Eye (tissue), 1 donor: Measurements from ENCODE around the gene CLDN9.

Source experiments
- DNase-seq: peaks from one replicate; pipeline ENCODE4 v3.0.0-alpha.2; 2015

CLDN9 gene

DNA sequence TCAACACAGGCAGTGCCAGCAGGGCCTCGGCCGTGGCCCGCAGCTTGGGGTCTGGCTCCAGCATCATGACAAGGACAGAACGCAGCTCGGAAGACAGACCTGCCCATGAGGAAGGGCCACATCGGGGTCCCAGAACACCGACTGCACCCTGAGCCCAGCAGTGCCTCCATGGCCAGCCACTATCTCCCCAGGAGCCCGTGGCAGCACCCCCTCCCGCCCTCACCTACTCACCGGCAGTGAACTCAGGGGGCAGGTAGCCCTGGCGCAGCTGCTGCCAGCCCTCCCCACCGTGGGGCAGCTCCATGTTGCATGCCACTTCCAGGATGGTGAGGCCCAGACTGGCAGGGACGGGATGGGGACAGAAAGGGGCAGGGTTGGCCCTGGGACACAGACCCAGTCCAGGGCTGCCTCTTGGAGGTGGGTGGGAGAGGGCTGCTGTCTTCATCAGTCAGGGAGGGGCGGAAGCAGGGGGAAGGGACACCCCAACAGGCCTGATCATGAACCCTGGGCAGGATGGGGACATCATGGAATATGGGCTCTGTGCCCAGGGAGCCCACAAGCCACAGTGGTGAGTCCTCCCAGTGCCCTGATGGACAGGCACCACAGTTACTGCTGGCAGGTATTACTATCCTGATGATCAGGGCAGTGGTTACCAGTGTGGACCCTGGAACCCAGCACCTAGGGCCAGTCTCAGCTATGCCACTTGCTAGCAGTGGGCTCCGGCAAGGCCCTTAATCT lies 38.2 kb upstream of the CLDN9 start:
- no peak for DNase-seq

DNA sequence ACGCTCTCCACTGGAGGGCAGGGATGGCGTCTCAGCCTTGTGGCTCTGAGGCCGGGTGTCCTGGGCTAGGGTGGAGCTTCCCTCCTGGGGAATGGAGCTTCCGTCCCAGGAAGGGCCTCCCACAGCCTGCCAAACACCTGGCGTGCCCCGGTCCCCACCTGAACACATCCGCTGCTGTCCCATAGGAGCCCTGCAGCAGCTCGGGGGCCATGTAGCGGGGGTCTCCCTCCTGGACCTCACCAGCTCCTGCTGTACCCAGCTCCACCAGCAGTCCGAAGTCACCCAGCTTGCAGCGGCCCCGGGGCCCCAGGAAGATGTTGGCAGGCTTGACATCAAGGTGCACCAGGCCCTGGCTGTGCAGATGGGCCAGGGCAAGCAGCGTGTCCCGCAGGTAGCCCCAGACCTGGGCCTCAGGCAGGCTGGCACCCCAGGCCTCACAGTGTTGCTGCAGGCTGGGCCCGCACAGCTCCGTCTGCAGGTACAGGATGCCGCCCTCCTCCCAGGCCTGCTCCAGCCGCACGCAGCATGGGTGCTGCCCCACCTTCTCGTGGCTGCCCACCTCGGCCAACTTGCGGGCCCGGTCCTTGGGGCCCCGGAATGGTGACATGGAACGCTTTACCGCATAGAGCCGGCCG lies 37.4 kb upstream of the CLDN9 start:
- no peak for DNase-seq

DNA sequence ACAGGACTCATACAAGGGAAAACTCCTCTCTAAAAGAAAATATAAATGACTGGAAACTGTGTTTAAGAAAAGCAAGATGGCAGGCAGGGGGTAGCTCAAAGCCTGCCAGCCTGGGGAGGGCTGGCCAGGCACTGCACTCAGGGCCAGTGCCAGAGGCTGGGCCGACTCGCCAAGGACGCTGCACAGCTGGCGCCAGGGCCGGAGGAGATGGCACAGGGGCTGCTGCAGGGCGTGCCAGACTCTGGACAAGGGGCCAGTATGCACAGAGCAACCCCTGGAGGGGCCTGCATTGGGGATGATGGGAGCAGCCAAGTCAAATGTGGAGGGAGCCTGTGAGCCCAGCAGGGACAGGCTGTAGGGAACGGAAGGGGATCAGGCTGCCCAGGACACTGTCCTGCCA lies 36.5 kb upstream of the CLDN9 start:
- no peak for DNase-seq

DNA sequence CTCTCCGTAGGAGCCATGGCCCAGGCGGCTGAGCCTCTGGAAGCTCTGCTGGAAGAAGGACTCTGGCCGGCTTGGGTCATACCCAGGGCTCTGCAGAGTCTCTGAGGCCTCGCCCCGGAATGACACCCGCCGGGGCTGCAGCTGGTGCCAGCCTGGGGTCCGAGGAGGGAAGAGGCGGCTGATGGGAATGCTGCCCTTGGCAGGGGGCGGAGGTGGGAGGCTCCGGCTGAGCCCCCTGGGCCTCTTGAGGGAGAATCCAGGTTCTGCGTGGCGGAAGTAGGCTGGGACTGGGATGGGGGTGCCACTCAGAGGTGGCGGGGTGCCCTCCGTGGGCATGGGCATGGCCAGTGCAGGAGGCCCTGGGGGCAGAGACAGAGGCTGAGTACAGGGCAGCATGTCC lies 36.0 kb upstream of the CLDN9 start:
- DNase-seq = no peak

DNA sequence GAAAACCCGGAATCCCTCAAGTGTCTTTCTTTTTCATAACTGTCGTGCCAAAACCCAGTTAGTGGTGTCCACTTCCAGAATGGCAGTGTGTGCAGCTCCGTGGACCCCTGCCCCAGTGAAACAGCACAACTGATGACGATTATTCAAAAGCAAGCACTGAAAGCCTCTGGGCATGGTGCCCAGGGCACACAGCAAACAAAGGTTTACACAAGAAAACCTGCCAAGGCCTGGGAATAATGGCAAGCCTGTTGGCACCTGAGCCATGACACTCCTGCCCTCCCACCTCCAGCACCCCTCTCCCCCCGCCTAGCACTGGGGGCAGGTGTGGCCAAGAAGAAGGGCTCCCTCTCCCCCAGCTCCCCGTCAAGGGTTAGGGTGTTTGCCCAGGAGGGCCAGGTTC lies 35.3 kb upstream of the CLDN9 start:
- no peak for DNase-seq

DNA sequence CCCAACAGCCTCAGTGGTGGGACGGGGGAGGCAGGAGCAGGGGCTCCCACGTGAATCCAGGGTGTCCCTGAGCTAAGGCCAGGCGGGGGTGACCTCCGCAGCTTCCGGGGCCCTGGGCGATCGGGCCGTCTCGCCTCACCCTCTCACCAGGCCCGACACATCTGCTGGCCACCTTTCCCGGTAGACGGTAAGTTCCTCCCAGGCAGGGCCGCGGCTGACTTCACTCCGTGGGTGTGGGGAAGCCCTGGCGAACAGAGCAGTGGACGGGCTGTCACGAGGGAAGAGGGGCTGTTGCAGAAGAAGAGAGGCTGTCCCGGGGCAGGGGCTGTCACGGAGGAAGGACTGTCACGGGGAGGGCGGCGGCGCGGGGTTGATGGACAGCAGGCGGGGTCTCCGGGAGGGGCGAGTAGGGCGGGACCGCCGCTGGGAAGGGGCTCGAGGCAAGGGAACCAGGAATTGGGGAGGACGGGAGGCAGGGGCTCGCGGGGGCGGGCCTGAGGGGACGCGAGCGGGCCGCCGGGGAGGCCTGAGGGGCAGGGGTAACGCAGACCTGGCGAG lies 33.0 kb upstream of the CLDN9 start:
- no peak for DNase-seq

DNA sequence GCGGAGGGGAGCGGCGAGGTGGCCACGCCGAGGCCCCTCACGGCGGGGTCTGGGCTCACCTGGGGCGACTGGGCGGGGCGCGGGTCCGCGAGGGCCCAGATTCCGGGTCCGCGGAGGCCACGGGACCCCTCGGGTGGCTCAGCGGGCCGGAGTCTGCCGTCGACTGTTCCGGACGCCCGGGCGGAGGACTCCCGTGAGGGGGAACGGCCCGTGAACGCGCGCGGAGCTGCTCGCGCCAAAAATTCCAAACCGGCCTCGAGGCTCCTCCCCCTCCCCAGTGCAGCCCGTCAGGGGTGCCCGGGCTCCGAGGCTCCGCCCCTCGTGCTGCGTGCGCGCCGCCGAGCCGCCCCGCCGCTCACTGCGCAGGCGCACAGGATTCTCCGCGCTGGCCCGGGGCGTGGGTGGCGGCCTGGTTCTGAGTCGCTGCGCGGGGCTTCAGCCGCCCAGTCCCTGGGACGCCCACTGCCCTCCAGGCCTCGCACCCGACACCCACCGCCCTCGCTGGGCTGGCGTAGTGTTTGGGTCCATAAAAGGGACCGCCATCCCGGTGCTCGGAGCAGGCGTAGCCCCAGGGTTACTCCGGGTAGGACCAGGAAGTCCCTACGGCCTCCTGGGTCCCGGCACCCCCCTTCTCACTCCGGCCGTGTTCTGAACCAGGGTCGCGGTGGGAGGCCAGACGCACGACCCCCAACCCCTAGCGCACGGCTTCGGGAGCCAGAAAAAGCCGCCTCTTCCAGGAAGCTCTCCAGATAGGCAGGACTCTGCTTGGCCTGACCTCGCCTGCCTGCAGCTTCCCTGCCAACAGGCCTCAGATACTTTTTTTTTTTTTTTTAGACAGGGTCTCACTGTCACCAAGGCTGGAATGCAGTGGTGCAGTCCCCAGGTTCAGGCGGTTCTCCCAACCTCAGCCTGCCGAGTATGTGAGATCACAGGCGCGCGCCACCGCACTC lies 32.2 kb upstream of the CLDN9 start, which contains the start of gene PKMYT1:
Gene PKMYT1, minus strand, starts transcription at position 220 of the 950 bp plus-strand sequence. CDS start 789 bp downstream, outside the sequence.
- peak; percentile 95 for DNase-seq

DNA sequence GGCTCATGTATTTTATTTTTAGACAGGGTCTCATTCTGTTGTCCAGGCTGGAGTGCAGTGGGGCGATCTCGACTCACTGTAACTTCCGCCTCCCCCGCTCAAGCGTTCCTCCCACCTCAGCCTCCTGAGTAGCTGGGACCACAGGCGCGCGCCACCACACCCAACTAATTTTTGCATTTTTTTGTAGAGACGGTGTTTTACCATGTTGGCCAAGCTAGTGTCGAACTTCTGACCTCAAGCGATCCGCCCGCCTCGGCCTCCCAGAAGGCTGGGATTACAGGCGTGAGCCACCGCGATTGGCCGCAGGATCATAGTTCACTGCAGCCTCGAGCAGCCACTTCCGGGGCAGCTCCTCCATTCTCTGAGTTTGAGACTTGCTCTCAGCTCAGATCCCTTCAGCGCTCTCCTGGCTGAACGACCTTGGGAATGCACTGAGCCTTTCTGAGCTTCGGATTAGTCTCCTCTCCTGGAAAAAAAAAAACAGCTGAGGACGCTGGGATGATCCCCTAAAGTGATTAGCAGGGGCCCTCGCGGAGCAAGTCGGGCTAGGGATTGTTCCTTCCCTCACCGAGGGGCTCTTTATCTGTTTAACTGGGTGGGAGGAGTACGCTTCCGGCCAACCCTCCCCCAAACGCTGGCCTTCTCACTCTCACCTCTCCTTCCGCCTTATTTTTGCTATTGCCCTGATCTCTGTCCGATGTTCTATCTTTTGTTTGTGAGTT lies 31.4 kb upstream of the CLDN9 start:
- peak; percentile 19 for DNase-seq

DNA sequence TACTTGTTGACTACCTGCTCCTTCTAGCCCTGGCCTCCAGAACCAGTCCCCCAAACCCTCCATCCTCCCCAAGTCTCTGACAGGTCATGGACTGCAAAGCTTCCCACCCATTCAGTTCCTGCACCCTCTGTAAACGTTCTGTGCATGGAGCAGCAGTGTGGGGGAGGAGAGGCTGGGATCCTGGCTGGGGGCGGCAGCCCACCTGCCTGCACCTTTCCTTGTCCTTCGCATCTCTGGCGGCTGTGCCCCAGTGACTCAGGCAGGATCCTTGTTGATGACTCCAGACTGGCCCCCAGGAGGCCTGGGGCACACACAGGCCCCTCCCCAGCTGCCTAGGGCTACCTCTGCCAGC lies 30.8 kb upstream of the CLDN9 start:
- no peak for DNase-seq

DNA sequence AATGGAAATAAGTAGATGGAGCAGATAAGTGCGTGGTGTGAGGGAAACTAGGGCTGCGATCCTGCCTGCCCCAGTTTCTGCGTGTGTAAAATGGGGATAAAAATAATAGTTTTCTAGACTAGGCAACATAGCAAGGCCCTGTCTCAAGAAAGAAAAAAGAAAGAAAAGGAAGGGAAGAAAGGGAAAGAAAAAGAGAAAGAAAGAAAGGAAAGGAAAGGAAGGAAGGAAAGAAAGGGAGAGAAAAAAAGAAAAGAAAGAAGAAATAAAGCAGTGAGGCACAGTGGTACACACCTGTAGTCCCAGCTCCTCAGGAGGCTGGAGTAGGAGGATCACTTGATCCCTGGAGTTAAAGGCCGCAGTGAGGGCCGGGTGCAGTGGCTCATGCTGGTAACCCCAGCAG lies 30.3 kb upstream of the CLDN9 start:
- DNase-seq = no peak

DNA sequence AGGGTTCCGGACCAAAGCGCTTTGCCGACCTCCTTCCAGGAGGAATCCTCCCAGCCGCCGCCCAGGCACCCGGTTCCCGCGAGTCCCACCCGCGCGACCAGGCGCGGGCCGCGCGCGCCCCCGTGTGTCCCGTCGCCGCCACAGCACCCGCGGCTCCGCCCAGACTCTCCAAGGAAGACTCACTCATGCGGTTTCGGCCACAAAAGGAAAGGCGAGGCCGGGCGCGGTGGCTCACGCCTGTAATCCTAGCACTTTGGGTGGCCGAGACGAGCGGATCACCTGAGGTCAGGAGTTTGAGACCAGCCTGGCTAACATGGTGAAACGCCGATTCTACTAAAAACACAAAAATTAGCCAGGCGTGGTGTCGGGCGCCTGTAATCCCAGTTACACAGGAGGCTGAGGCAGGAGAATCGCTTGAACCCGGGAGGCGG lies 29.0 kb upstream of the CLDN9 start:
- DNase-seq = peak; percentile 93

DNA sequence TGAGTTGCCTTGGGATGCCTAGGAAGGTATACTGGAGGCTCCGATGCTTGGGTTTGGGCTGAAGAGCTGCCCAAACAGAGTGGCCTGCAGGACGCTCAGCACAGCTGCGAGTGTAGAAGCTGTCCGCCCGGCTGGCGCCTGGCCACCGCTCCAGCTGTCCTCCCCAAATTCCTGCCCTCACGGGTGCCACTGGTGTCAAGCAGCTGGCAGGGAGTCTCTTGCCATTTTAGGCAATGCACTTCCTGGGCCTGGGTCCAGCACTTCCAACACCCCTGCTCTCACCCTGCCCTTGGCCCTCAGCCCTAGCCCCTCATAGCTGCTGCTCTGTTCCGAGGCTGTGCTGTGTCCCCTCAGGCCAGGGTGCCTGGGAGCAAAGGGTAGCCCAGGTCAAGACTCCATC lies 27.3 kb upstream of the CLDN9 start:
- DNase-seq = no peak

DNA sequence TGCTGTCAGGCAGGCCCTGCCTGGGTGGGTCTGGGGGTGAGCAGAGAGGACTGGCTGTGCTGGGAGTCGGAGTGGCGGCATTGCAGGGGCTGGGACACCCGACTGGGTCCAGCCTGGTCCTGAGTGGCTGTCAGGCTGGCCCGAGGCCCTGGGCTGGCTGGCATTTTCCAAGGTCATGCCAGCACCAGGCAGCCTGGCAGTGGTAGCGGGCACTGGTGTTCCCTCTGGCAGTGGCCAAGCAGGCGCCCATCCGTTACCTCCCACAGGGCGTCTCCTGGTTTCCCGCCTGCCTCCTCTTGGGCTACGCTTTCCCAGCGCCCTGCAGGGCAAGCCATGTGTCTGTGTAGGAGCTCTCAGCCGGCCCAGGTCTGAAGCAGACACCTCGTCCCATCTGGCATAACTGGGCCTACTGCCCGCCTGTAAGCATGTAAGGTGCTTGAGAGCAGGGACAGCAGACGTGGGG lies 26.8 kb upstream of the CLDN9 start:
- no peak for DNase-seq

DNA sequence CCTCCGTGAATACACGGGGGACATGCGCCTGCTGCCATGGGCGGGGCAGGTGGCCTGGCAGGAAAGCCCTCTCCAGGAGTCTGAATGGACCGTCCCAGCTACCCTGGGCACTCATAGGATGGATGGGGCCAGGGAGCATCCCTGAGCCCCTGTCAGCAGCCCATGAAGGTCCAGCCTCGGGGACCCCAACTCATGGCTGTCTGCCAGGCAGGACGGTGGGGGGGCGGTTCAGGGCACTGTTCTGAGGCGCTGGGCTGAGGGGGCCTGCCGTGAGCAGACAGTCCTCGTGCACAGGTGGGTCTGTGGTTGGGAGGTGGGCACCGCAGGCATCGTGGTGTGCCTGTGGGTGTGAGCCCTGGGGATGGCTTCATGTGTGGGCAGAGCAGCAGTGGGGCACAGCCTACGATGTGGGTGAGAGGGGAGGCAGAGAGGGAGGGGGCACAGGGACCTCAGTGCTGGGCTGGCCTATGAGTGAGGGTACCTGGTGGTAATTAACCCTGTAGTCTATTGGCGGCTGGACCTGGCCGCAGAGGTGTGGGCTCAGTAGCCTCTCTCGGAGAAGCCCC lies 26.0 kb upstream of the CLDN9 start:
- no peak for DNase-seq

DNA sequence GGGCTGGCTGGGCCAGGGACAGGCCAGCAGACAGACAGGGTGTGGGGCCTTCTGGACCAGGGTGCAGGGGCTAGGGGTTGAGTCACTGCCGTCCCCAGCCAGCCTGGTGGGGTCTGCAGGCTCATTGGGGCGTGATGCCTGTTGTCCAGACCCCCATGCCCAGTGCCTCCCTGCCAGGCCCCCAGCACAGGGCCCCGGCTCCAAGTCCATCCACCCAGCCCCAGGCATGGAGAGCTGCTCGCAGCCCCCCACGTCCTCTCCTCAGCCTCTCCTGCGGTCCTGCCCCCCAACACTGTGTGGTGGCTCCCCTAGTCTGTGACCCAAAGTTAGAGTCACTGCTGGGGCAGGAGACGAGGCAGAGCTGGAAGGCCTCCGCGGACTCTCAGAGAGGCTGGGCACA lies 25.4 kb upstream of the CLDN9 start:
- no peak for DNase-seq

DNA sequence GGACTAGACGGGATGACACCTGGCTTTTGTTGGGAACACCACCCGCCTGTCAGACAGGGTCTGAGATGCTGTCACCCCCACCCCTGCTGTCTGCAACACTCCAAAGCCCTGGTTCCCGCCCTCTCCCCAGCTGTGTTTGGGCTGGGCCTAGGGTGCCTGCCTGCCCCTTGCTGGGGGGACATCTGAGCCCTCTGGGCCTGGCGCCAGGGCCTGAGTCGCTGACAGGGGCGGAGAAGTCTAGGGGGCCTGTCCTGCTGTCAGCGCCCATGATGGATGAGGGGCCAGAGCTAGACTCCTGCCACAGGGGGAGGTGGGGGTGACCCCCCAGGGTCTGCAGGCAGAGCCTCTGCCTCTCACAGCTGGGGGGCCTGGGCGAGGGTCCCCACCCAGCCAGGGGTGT lies 24.9 kb upstream of the CLDN9 start:
- DNase-seq = no peak

DNA sequence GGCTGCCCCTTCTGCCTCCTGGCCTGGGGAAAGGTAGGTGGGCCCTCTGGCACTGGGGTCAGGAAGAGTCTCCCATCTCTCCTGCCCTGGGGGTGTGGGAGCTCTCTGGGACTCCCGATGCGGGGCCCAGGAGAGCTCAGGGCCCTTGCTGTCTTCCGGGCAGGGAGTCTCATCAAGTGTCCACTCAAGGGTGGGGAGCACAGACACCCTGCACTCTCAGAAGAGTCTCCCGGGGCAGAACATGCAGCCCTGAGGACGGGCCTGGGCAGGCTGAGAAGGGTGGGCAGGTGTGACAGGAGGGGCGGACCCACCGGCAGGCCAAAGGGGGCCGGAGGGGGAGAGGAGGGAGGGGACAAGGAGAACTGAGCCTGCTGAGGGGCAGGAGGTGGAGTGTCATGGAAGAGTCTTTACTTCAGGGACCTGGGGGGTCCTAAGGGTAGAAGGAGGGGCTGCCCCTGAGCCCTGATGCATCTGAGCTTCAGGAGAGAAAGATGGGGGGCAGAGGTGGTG lies 24.1 kb upstream of the CLDN9 start:
- no peak for DNase-seq

DNA sequence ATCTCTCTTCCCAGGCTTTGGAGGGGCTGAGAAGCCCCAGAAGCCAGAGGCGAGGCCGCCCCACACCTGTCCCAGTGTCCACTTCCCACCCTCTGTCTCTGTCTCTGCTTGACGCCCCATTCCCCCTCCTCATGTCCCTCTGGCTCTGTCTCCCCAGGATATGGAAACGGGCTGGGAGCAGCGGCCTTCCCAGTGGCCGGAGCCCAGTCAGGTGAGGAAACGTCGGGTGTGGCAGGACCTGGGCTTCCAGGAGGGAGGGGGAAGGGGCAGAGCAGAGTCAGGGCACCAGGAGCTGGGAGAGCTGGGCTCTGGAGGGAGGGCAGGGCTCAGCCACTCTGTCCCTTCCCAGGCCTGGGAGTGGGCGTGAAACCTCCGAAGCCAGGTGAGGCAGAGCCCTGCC lies 21.8 kb upstream of the CLDN9 start:
- DNase-seq = no peak

DNA sequence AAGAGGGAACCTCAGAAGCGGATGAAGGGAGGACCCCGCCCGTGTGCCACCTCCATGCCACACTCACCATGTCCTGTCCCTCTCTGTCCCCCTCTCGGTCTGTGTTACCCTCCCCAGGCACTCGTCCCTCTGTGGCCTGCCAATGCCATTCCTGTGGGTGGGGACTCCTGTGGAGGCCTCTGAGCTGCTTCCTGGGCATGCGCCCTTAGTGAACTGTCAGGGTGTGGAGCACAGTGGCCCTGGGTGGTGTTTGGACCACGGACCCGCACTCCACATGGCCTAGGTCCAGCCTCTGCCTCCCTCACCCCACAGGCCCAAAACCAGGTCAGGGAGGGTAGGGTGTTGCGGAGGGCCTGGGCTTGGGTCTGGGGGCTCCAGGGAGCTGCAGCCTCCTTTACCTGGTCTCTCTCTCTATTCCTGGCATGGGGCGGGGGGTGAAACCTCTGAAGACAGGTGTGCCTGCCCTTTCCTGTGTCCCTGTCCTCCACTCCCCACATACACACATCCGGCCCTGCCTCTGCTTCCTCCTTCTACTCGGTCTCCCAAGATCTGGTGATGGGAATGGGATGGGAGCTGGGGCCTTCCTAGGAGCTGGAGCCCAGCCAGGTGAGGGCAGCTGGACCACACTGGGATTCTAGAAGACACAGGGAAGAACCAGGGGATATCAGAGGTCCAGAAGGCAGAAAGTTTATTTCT lies 21.0 kb upstream of the CLDN9 start:
- no peak for DNase-seq

DNA sequence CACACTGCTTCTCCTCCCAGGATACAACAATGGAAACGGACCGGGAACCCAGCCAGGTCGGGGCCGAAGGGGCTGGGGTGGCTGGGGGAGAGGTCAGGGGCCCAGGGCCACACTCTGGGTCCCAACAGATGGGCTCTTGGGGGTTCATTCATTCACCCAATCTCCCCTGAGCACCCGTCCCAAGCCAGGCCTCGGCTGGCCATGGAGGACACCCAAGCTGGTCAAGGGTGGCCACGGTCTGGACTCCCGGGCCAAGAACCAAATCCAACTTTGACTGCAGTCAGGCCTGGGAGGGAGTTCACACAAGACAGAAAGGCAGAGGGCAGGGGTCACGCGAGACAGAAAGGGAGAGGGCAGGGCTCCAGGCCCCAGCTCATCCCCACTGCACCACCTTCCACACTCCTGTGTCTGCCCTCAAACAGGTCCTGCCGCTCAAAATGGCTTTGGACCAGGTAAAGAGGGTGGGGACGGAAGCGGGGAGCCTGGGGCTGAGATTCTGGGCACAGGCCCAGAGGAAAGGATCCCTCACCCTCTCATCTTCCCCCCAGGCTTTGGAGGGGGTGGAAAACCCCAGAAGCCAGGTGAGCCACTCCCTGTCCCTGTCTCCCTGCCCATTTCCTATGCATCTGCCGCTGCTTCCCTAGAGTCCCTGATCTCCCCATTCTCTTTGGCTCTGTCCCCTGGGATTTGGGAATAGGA lies 20.2 kb upstream of the CLDN9 start:
- DNase-seq = no peak

DNA sequence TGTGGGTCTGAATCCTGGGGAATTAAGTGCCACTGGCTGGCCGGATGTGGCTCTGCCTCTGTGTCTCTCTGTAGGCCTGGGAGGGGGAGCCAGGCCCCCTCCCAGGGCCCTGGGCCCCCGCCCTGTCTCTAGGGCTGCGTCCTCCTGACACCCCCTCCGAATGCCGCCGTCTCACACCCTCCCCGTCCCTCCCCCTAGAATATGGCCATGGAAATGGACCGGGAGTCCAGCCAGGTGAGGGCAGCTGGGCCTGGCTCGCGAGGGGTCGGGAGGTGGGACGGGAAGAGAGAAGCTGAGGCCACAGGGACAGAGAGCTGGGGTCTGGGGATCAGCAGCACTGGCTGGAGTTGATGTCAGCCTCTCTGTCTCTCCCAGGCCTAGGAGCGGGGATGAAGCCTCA lies 16.4 kb upstream of the CLDN9 start:
- DNase-seq = no peak
